A549 (cell line): Measurements from ENCODE around the gene JAKMIP1. TPM values are rescaled to one million over a fixed set of nuclear protein-coding genes. Genes with fewer than 3 reads are reported as not detected.

Source experiments
- ATAC-seq, 2 experiments: fragments of 200-7000 bp in 1 of 2; fragments of >200 bp in 1 of 2; cut with Nextera tagmentation in 1 of 2; cut with Tn5 transposase in 1 of 2; 3 replicates each; pipeline versions ENCODE4 v1.8.0 to v1.9.1; 2018 to 2020; ENCODE audit warnings: mild to moderate bottlenecking in 1 of 2, moderate library complexity in 1 of 2
- CTCF ChIA-PET: fragments of 300-600 bp; sonication (Branson Sonifier 250); formaldehyde crosslinking; extraction: SDS; loops from one replicate; lab custom pipeline; 2021; ENCODE audit warnings: antibody characterized with exemption, inconsistent platforms; lab: Yijun Ruan, JAX
- POLR2A ChIA-PET: fragments of 350-600 bp; formaldehyde crosslinking; extraction: SDS; loops from one replicate; lab custom pipeline; 2021; ENCODE audit warnings: antibody characterized with exemption, inconsistent platforms; lab: Yijun Ruan, JAX
- DNase-seq, 2 experiments: peaks; one replicate each; pipeline versions ENCODE4 v3.0.0 to v3.0.0-alpha.2; 2011 to 2016; ENCODE audit warnings: low read depth in 1 of 2, low spot score in 1 of 2
- FAIRE-seq: peaks from 2 replicates; lab custom pipeline; 2011; peaks lifted over from hg19 to GRCh38; lab: Jason Lieb, UNC
- H3K27ac ChIP-seq, 2 experiments: fragments of >200 bp; sonication (Bioruptor Twin); formaldehyde crosslinking; 3 replicates each; pipeline ENCODE4 v1.5.1; 2016 to 2017
- H3K4me1 ChIP-seq: fragments of >200 bp; sonication (Bioruptor Twin); formaldehyde crosslinking; 3 replicates; pipeline ENCODE4 v1.6.1; 2016
- H3K4me2 ChIP-seq: fragments of >200 bp; sonication (Bioruptor Twin); formaldehyde crosslinking; 3 replicates; pipeline ENCODE4 v1.6.1; 2016
- H3K4me3 ChIP-seq: fragments of >200 bp; sonication (Bioruptor Twin); formaldehyde crosslinking; 3 replicates; pipeline ENCODE4 v1.5.1; 2016
- H3K9me3 ChIP-seq: fragments of >200 bp; sonication (Bioruptor Twin); formaldehyde crosslinking; 3 replicates; pipeline ENCODE4 v1.6.1; 2016
- CEBPB ChIP-seq, 2 experiments: fragments of >200 bp in 1 of 2; sonication (Bioruptor Twin) in 1 of 2; formaldehyde crosslinking in 1 of 2; IDR thresholded peaks; 2 replicates each; pipeline ENCODE4 v1.6.1; 2012 to 2016
- ESRRA ChIP-seq: fragments of 150-350 bp; IDR thresholded peaks from 2 replicates; pipeline ENCODE4 v1.6.1; 2014; ENCODE audit warnings: mild to moderate bottlenecking, low read length, borderline replicate concordance
- GATA3 ChIP-seq: IDR thresholded peaks from 2 replicates; pipeline ENCODE4 v1.6.1; 2012; ENCODE audit warnings: borderline replicate concordance
- HDAC2 ChIP-seq: fragments of 200-600 bp; sonication (generic); IDR thresholded peaks from 2 replicates; pipeline ENCODE4 v1.6.1; 2016
- HES2 ChIP-seq: fragments of >200 bp; sonication (Bioruptor Twin); formaldehyde crosslinking; IDR thresholded peaks from 2 replicates; pipeline ENCODE4 v1.6.1; 2016
- HMGXB4 ChIP-seq: fragments of 250-450 bp; sonication (Bioruptor Pico); IDR thresholded peaks from 2 replicates; pipeline ENCODE4 v1.5.0; 2021; ENCODE audit warnings: mild to moderate bottlenecking, moderate library complexity, borderline replicate concordance
- HOXB13 ChIP-seq: fragments of 250-450 bp; sonication (Bioruptor Pico); IDR thresholded peaks from 2 replicates; pipeline ENCODE4 v1.5.0; 2020; ENCODE audit warnings: low read depth, mild to moderate bottlenecking, moderate library complexity
- JUN ChIP-seq, 2 experiments: fragments of >200 bp; sonication (Bioruptor Twin); formaldehyde crosslinking; IDR thresholded peaks; 2 replicates in 1 of 2; 3 replicates in 1 of 2; pipeline ENCODE4 v1.6.1; 2016 to 2017
- KDM5A ChIP-seq: fragments of 200-600 bp; sonication (generic); IDR thresholded peaks from 2 replicates; pipeline ENCODE4 v1.6.1; 2016; ENCODE audit warnings: antibody characterized with exemption, mild to moderate bottlenecking
- MAZ ChIP-seq: fragments of 150-350 bp; IDR thresholded peaks from 2 replicates; pipeline ENCODE4 v1.6.1; 2014; ENCODE audit warnings: antibody characterized with exemption, low read depth, low read length, borderline replicate concordance
- RAD21 ChIP-seq, 2 experiments: fragments of >200 bp in 1 of 2; sonication (Bioruptor Twin) in 1 of 2; formaldehyde crosslinking in 1 of 2; IDR thresholded peaks in 1 of 2; conservative IDR thresholded peaks in 1 of 2; 2 replicates in 1 of 2; 3 replicates in 1 of 2; pipeline ENCODE4 v1.6.1; 2012 to 2018; ENCODE audit warnings: inconsistent platforms in 1 of 2
- REST ChIP-seq: fragments of 200-600 bp; sonication (generic); IDR thresholded peaks from 2 replicates; pipeline ENCODE4 v1.6.1; 2016; ENCODE audit warnings: antibody characterized with exemption, mild to moderate bottlenecking, moderate library complexity
- RNF2 ChIP-seq: fragments of 200-600 bp; sonication (generic); IDR thresholded peaks from 2 replicates; pipeline ENCODE4 v1.6.1; 2016; ENCODE audit warnings: low read depth, mild to moderate bottlenecking, antibody characterized with exemption, moderate library complexity, borderline replicate concordance
- TFCP2L1 ChIP-seq: fragments of 250-450 bp; sonication (Bioruptor Pico); IDR thresholded peaks from 2 replicates; pipeline ENCODE4 v1.5.0; 2021; ENCODE audit warnings: mild to moderate bottlenecking
- WGBS: methylation state at CpG from one replicate; pipeline ENCODE4 v1.1.6; 2017; ENCODE audit errors: missing lambda C conversion rate; 5-methylcytosine and 5-hydroxymethylcytosine counted together
- polyA plus RNA-seq, 4 experiments: library from polyadenylated mRNA; depleted of rRNA in 3 of 4; stranded (reverse); fragments of >200 nt; fragmentation: RNase III in 1 of 4; extraction: RNeasy Plus Mini Kit Qiagen cat#74134 plus additional on column Dnase treatment in 1 of 4; gene quantifications; 2 replicates in 3 of 4; 3 replicates in 1 of 4; pipeline ENCODE4 v1.2.3, GENCODE V29; 2011 to 2017
- TF ChIP-seq, protein P1 (sequence below): fragments of >200 bp; sonication (Bioruptor Twin); formaldehyde crosslinking; IDR thresholded peaks from 3 replicates; pipeline ENCODE4 v1.5.1; 2016

JAKMIP1 gene
- polyA plus RNA-seq, 2 of the 4 experiments (the other 2 are of a cell fraction) = not detected

DNA sequence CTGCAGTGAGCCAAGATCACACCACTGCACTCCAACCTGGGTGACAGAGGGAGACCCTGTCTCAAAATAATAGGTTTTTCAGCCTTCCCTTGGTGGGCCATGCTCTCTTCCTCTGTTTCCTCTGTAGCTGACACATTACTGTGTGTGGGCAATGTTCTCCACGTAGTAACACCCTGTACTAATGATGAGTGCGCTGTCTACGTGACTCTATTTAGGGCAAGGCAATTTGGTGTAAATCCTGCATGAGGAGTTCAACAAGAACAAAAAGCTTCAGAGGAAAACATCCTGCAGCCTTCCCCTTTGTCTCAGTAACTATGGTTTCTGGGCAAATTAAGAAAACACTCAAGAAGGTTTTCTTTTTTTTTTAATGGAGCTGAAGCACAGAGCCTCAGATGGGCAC is 24.4 kb upstream of the JAKMIP1 start (continued):
- TF ChIP-seq RAD21 (conservative IDR thresholded peaks at IDR 0.05 in 1 of 2, IDR thresholded peaks at IDR 0.05 in 1 of 2) (no peak), GATA3 (no peak), HMGXB4 (CRISPR knock-in tag) (no peak), MAZ (no peak)

GRCh38 chr4:6222761-6223292 is 22.5 kb upstream of the JAKMIP1 start:
- no peak for DNase-seq
- ChIA-PET CTCF (no interaction called here), POLR2A (no interaction called here)
- no peak for FAIRE-seq
- TF ChIP-seq CEBPB (IDR thresholded peaks at IDR 0.05) (no peak), HOXB13 (CRISPR knock-in tag) (no peak), ESRRA (no peak), KDM5A (no peak), JUN (IDR thresholded peaks at IDR 0.05) (no peak), REST (no peak), TFCP2L1 (CRISPR knock-in tag) (no peak), RNF2 (no peak), HDAC2 (no peak), HES2 (no peak)
- TF ChIP-seq, protein P1, sequence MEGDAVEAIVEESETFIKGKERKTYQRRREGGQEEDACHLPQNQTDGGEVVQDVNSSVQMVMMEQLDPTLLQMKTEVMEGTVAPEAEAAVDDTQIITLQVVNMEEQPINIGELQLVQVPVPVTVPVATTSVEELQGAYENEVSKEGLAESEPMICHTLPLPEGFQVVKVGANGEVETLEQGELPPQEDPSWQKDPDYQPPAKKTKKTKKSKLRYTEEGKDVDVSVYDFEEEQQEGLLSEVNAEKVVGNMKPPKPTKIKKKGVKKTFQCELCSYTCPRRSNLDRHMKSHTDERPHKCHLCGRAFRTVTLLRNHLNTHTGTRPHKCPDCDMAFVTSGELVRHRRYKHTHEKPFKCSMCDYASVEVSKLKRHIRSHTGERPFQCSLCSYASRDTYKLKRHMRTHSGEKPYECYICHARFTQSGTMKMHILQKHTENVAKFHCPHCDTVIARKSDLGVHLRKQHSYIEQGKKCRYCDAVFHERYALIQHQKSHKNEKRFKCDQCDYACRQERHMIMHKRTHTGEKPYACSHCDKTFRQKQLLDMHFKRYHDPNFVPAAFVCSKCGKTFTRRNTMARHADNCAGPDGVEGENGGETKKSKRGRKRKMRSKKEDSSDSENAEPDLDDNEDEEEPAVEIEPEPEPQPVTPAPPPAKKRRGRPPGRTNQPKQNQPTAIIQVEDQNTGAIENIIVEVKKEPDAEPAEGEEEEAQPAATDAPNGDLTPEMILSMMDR = no peak
- ATAC-seq = no peak
- Histone ChIP-seq H3K27ac (no peak overlapping the region), H3K4me3 (no peak overlapping the region), H3K4me2 (no peak overlapping the region), H3K4me1 (no peaks in the 10 kb centered on the region), H3K9me3 (no peaks in the 10 kb centered on the region)
- 17% methylated on average over 10 of the region's 10 CpGs for WGBS
